Endodermal cell (in vitro differentiated cells): ENCODE measurements around the gene AFF3. TPM values are rescaled to one million over a fixed set of nuclear protein-coding genes. Genes with fewer than 3 reads are reported as not detected.

Experiments used
- DNase-seq: peaks from one replicate; pipeline ENCODE4 v3.0.0-alpha.2; 2017
- H3K27ac ChIP-seq: 2 replicates; pipeline ENCODE4 v1.5.1; 2013; ENCODE audit warnings: mild to moderate bottlenecking, low read depth, low read length, moderate library complexity
- H3K27me3 ChIP-seq: 2 replicates; pipeline ENCODE4 v1.6.1; 2013; ENCODE audit warnings: mild to moderate bottlenecking, low read length, moderate library complexity; ENCODE audit not compliant: insufficient read depth, control insufficient read depth, poor library complexity, severe bottlenecking
- H3K36me3 ChIP-seq: 2 replicates; pipeline ENCODE4 v1.7.0; 2013; ENCODE audit warnings: mild to moderate bottlenecking, low read length, moderate library complexity; ENCODE audit not compliant: control insufficient read depth, insufficient read depth
- H3K4me1 ChIP-seq: one replicate; pipeline ENCODE4 v1.7.0; 2013; ENCODE audit warnings: low read length; ENCODE audit not compliant: control insufficient read depth, insufficient read depth
- H3K4me3 ChIP-seq: 2 replicates; pipeline ENCODE4 v1.5.1; 2013; ENCODE audit warnings: mild to moderate bottlenecking, low read length, moderate library complexity
- H3K9ac ChIP-seq: 2 replicates; pipeline ENCODE4 v1.6.1; 2013; ENCODE audit warnings: mild to moderate bottlenecking, low read length, moderate library complexity; ENCODE audit not compliant: poor library complexity, severe bottlenecking; ENCODE audit errors: extremely low read depth
- H3K9me3 ChIP-seq: 2 replicates; pipeline ENCODE4 v1.6.1; 2013; ENCODE audit warnings: mild to moderate bottlenecking, low read length, moderate library complexity; ENCODE audit not compliant: control insufficient read depth
- H3K27ac Mint-ChIP-seq: 2 replicates; pipeline ENCODE4 v1.8.0; 2020; ENCODE audit warnings: mixed read lengths
- H3K27me3 Mint-ChIP-seq: 2 replicates; pipeline ENCODE4 v1.8.0; 2021; ENCODE audit warnings: mild to moderate bottlenecking, mixed read lengths; ENCODE audit not compliant: insufficient read depth
- H3K36me3 Mint-ChIP-seq: 2 replicates; pipeline ENCODE4 v1.8.0; 2020; ENCODE audit warnings: low read depth, mixed read lengths
- H3K4me1 Mint-ChIP-seq: 2 replicates; pipeline ENCODE4 v1.8.0; 2020; ENCODE audit warnings: mixed read lengths
- H3K4me3 Mint-ChIP-seq: 2 replicates; pipeline ENCODE4 v1.8.0; 2020; ENCODE audit warnings: mild to moderate bottlenecking, moderate library complexity, mixed read lengths
- H3K9me3 Mint-ChIP-seq: 2 replicates; pipeline ENCODE4 v1.8.0; 2020; ENCODE audit warnings: mild to moderate bottlenecking, mixed read lengths
- CTCF ChIP-seq: fragments of 200-600 bp; sonication (generic); conservative IDR thresholded peaks from 2 replicates; pipeline ENCODE4 v1.5.0; 2021; ENCODE audit warnings: antibody characterized with exemption, mild to moderate bottlenecking
- WGBS, 2 experiments: methylation state at CpG; one replicate each; pipeline versions ENCODE4 v1.1.5 to v1.1.7; 2013; ENCODE audit warnings: missing lambda C conversion rate in 2 of 2, mixed read lengths in 1 of 2; ENCODE audit not compliant: insufficient coverage in 1 of 2, insufficient read length in 1 of 2; 5-methylcytosine and 5-hydroxymethylcytosine counted together
- total RNA-seq, 2 donors: library from RNA; stranded (reverse); fragmentation: NEBNext Ultra II Directional in 1 of 2; extraction: Animal tissue kit (Norgen Biotek cat#: 25700) in 1 of 2; gene quantifications; 2 replicates in 1 of 2; 3 replicates in 1 of 2; pipeline ENCODE4 v1.2.1, GENCODE V29; 2021

AFF3 gene
- total RNA-seq, 2 donors from 2014 or later = 0.62 to 0.73 TPM

- no peak overlapping the region for H3K27ac Mint-ChIP-seq
- Histone ChIP-seq H3K9me3 (peaks cover 11% of the 10 kb centered on the region), H3K4me1 (peaks cover 4% of the 10 kb centered on the region), H3K27ac (no peak overlapping the region), H3K4me3 (no peak overlapping the region), H3K9ac (no peak overlapping the region), H3K27me3 (no peaks in the 10 kb centered on the region), H3K36me3 (no peaks in the 10 kb centered on the region)
- WGBS, 2 experiments = 94% methylated on average over 3 of the region's 3 CpGs
- no peak for DNase-seq
- H3K9me3 Mint-ChIP-seq = peaks cover 16% of the 10 kb centered on the region
- no peak overlapping the region for H3K4me3 Mint-ChIP-seq
- H3K4me1 Mint-ChIP-seq = peaks cover 13% of the 10 kb centered on the region
- peaks cover 18% of the 10 kb centered on the region for H3K27me3 Mint-ChIP-seq
- no peaks in the 10 kb centered on the region for H3K36me3 Mint-ChIP-seq
- TF ChIP-seq CTCF = no peak
Measured at GRCh38 chr2:99520813-99521212, 621.6 kb downstream of the AFF3 start.

DNA sequence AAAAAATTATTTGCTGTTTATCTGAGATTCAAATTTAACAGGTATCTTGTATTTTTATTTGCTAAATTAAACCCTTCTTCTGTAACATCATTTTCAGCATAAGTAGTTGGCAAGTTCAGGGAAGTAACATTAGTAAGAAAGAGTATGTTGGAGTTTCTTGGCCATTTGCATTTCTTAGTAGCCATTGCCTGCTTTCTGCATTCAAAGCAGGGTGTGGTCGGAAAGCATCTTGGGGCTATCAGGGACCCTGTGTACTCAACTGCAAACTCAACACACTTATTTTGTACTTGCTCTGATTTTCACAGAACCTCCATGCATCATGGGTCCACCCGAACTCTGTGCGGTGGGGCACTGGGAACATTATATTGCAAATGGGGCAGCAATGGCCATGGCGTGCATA is 622.2 kb downstream of the AFF3 start:
- Histone ChIP-seq H3K27ac (no peak overlapping the region), H3K9ac (no peak overlapping the region), H3K27me3 (no peaks in the 10 kb centered on the region), H3K36me3 (no peaks in the 10 kb centered on the region), H3K9me3 (peaks cover 15% of the 10 kb centered on the region), H3K4me1 (peaks cover 4% of the 10 kb centered on the region), H3K4me3 (no peak overlapping the region)
- H3K4me3 Mint-ChIP-seq = no peak overlapping the region
- peaks cover 13% of the 10 kb centered on the region for H3K4me1 Mint-ChIP-seq
- DNase-seq = no peak
- no peak overlapping the region for H3K27ac Mint-ChIP-seq
- peaks cover 20% of the 10 kb centered on the region for H3K27me3 Mint-ChIP-seq
- no peak for TF ChIP-seq CTCF
- 91 to 100% methylated on average over 3 to 4 of the region's 4 CpGs for WGBS, 2 experiments
- H3K36me3 Mint-ChIP-seq = no peaks in the 10 kb centered on the region
- peaks cover 16% of the 10 kb centered on the region for H3K9me3 Mint-ChIP-seq

DNA sequence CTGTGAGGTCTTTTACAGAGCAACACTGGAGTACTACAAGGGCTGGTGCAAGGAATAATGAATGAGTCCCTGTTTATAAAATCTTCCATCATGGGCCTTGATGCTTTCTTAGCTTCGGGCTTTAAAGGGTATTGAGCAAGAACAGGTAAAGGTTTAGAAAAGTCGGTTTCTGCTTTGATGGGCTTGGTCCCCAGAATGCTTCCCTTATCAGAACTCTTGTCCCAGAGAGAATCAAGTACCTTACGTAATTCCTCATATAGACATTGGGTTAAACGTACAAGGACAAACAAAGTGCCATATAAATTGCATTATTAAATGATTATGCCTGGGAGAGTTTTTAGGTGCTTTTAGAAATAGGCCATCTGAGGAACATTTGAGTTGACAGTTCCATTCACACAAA is 628.0 kb downstream of the AFF3 start:
- peaks cover 14% of the 10 kb centered on the region for H3K27me3 Mint-ChIP-seq
- Histone ChIP-seq H3K9me3 (peaks cover 4% of the 10 kb centered on the region), H3K9ac (no peak overlapping the region), H3K36me3 (no peaks in the 10 kb centered on the region), H3K27me3 (no peaks in the 10 kb centered on the region), H3K4me1 (peaks cover 3% of the 10 kb centered on the region), H3K27ac (no peak overlapping the region), H3K4me3 (no peak overlapping the region)
- no peak for TF ChIP-seq CTCF
- H3K27ac Mint-ChIP-seq = no peak overlapping the region
- H3K36me3 Mint-ChIP-seq = no peaks in the 10 kb centered on the region
- DNase-seq = no peak
- WGBS, 2 experiments = 90 to 95% methylated on average over 3 to 4 of the region's 4 CpGs
- peaks cover 9% of the 10 kb centered on the region for H3K4me1 Mint-ChIP-seq
- no peak overlapping the region for H3K4me3 Mint-ChIP-seq
- H3K9me3 Mint-ChIP-seq = no peaks in the 10 kb centered on the region
